Endothelial cell of umbilical vein (primary cell): ENCODE measurements around the gene MTSS2. TPM values are rescaled to one million over a fixed set of nuclear protein-coding genes. Genes with fewer than 3 reads are reported as not detected.

Source experiments
- Bru-seq: library from RNA; stranded (reverse); fragments of 400-500 nt; gene quantifications from one replicate; lab custom pipeline; 2021; lab: Mats Ljungman, UMichigan
- BruChase-seq, 2 experiments: library from RNA; stranded (reverse); fragments of 400-500 nt; gene quantifications; one replicate each; lab custom pipeline; 2021; lab: Mats Ljungman, UMichigan
- BruUV-seq: library from RNA; stranded (reverse); fragments of 400-500 nt; replicated peaks from 2 replicates; lab custom pipeline; 2021; lab: Mats Ljungman, UMichigan
- CTCF ChIA-PET: fragments of 300-600, 350-600 bp; sonication (Branson Sonifier 250); formaldehyde crosslinking; loops from one replicate; lab custom pipeline; 2021; ENCODE audit warnings: antibody characterized with exemption, inconsistent platforms; lab: Charles Lee
- POLR2A ChIA-PET: fragments of 300-600, 350-600 bp; sonication (Branson Sonifier 250); formaldehyde crosslinking; loops from one replicate; lab custom pipeline; 2021; ENCODE audit warnings: antibody characterized with exemption, inconsistent platforms; lab: Charles Lee
- DNase-seq: peaks from one replicate; pipeline ENCODE4 v3.0.0-alpha.2; 2011; ENCODE audit warnings: low read depth, low spot score
- FAIRE-seq: peaks from 2 replicates; lab custom pipeline; 2011; peaks lifted over from hg19 to GRCh38; lab: Jason Lieb, UNC
- H2AFZ ChIP-seq: 2 replicates; pipeline ENCODE4 v1.6.0; 2012; ENCODE audit warnings: low read depth, low read length, control low read depth, inconsistent platforms
- H3K27ac ChIP-seq: 2 replicates; pipeline ENCODE4 v1.5.1; 2011; ENCODE audit warnings: low read depth, mild to moderate bottlenecking, control low read depth, low read length, moderate library complexity; ENCODE audit not compliant: insufficient read depth
- H3K27me3 ChIP-seq, 2 experiments: 2 replicates each; pipeline versions ENCODE4 v1.6.0 to v1.6.1; 2011; ENCODE audit warnings: low read length in 2 of 2, mixed read lengths in 1 of 2; ENCODE audit not compliant: control insufficient read depth in 2 of 2, insufficient read depth in 2 of 2
- H3K36me3 ChIP-seq, 2 experiments: 2 replicates in 1 of 2; 3 replicates in 1 of 2; pipeline ENCODE4 v1.5.1; 2011; ENCODE audit warnings: low read length in 2 of 2, mild to moderate bottlenecking in 1 of 2, moderate library complexity in 1 of 2; ENCODE audit not compliant: control insufficient read depth in 2 of 2, insufficient read depth in 2 of 2; ENCODE audit errors: extremely low read depth in 1 of 2
- H3K4me1 ChIP-seq: 3 replicates; pipeline ENCODE4 v1.5.1; 2011; ENCODE audit warnings: mild to moderate bottlenecking, low read length; ENCODE audit not compliant: control insufficient read depth, insufficient read depth; ENCODE audit errors: extremely low read depth
- H3K4me2 ChIP-seq: 2 replicates; pipeline ENCODE4 v1.6.1; 2011; ENCODE audit warnings: low read length, control low read depth, mixed read lengths; ENCODE audit not compliant: insufficient read depth
- H3K4me3 ChIP-seq, 3 experiments: fragments of 200-600 bp in 1 of 3; sonication (generic), shearing (Covaris generic) in 1 of 3; replicated peaks in 1 of 3; 2 replicates each; pipeline ENCODE4 v1.5.1; 2011 to 2016; ENCODE audit warnings: control low read depth in 3 of 3, low read length in 3 of 3, mild to moderate bottlenecking in 2 of 3, inconsistent platforms in 1 of 3, low read depth in 1 of 3, moderate library complexity in 1 of 3; ENCODE audit not compliant: insufficient read depth in 1 of 3
- H3K79me2 ChIP-seq: 2 replicates; pipeline ENCODE4 v1.6.0; 2012; ENCODE audit warnings: low read length, inconsistent platforms; ENCODE audit not compliant: control insufficient read depth, insufficient read depth
- H3K9ac ChIP-seq: replicated peaks from 2 replicates; pipeline ENCODE3; 2011; ENCODE audit warnings: low read length, control low read depth; ENCODE audit not compliant: insufficient read depth; ENCODE audit errors: extremely low read depth
- H3K9me1 ChIP-seq: replicated peaks from 3 replicates; pipeline ENCODE4 v1.6.0; 2011; ENCODE audit warnings: mild to moderate bottlenecking, low read length; ENCODE audit not compliant: control insufficient read depth, insufficient read depth; ENCODE audit errors: extremely low read depth
- H3K9me3 ChIP-seq: replicated peaks from 2 replicates; pipeline ENCODE4 v1.5.1; 2012; ENCODE audit warnings: low read length, inconsistent platforms; ENCODE audit not compliant: control insufficient read depth, insufficient read depth
- H4K20me1 ChIP-seq: replicated peaks from 2 replicates; pipeline ENCODE3; 2011; ENCODE audit warnings: mild to moderate bottlenecking, low read length; ENCODE audit not compliant: control insufficient read depth, insufficient read depth; ENCODE audit errors: extremely low read depth
- POLR2A ChIP-seq: IDR thresholded peaks from 2 replicates; pipeline ENCODE4 v1.6.1; 2012; ENCODE audit warnings: low read depth, mild to moderate bottlenecking, control low read depth, low read length
- POLR2AphosphoS5 ChIP-seq: IDR thresholded peaks from 2 replicates; pipeline ENCODE4 v1.6.1; 2012; ENCODE audit warnings: low read depth, mild to moderate bottlenecking, control low read depth, low read length, moderate library complexity; ENCODE audit not compliant: insufficient read depth
- dilution Hi-C: fragments of 300-500 bp; cut with MboI; formaldehyde crosslinking; loops from one replicate; pipeline ENCODE4 v1.15.0; 2019; ENCODE audit warnings: low sequenced_read_pairs; ENCODE audit not compliant: extremely low pct_ligation_motif_present
- intact Hi-C: fragments of 100-400 bp; cut with micrococcal nuclease; formaldehyde crosslinking; loops from one replicate; pipeline ENCODE4 v1.10.0; 2022
- long read RNA-seq: library from polyadenylated mRNA; stranded (forward); transcript quantifications from one replicate; pipeline ENCODE4 v2.0.0, GENCODE V29; 2021
- polyA minus RNA-seq, 3 experiments: library from RNA; depleted of rRNA, polyadenylated mRNA; stranded (reverse); fragments of >200 nt; gene quantifications; 1 replicate in 1 of 3; 2 replicates in 2 of 3; pipeline ENCODE4 v1.2.3, GENCODE V29; 2011
- polyA plus RNA-seq, 4 experiments: library from polyadenylated mRNA; depleted of rRNA in 3 of 4; stranded (reverse) in 3 of 4; unstranded in 1 of 4; fragments of >200 nt; gene quantifications; 2 replicates each; pipeline versions ENCODE4 v1.2.1 to v1.2.3, GENCODE V29; 2011 to 2012; ENCODE audit warnings: missing spikeins in 1 of 4
- total RNA-seq: library from RNA; stranded (reverse); gene quantifications from 2 replicates; pipeline ENCODE4 v1.2.3, GENCODE V29; 2021
- TF ChIP-seq, protein P1 (sequence below): IDR thresholded peaks from 2 replicates; pipeline ENCODE4 v1.6.1; 2011; ENCODE audit not compliant: insufficient read depth, insufficient read length

The MTSS2 gene, protein sequence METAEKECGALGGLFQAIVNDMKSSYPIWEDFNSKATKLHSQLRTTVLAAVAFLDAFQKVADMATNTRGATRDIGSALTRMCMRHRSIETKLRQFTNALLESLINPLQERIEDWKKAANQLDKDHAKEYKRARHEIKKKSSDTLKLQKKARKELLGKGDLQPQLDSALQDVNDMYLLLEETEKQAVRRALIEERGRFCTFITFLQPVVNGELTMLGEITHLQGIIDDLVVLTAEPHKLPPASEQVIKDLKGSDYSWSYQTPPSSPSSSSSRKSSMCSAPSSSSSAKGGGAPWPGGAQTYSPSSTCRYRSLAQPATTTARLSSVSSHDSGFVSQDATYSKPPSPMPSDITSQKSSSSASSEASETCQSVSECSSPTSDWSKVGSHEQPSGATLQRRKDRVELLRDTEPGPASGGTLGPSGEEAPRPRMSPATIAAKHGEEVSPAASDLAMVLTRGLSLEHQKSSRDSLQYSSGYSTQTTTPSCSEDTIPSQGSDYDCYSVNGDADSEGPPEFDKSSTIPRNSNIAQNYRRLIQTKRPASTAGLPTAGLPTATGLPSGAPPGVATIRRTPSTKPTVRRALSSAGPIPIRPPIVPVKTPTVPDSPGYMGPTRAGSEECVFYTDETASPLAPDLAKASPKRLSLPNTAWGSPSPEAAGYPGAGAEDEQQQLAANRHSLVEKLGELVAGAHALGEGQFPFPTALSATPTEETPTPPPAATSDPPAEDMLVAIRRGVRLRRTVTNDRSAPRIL
- total RNA-seq (37.6 and 42.3 TPM in 2 replicates), polyA plus RNA-seq (38.4 and 41.3 TPM in 2 replicates), polyA minus RNA-seq (13.4 and 35.5 TPM in 2 replicates), Bru-seq, nascent RNA (percentile 69 among the genes with signal in this experiment), BruChase-seq, experiment 1, labeled RNA remaining after a 6-hour chase (percentile 85 among the genes with signal in this experiment), BruChase-seq, experiment 2, labeled RNA remaining after a 2-hour chase (percentile 75 among the genes with signal in this experiment)
- polyA plus RNA-seq (2011; cell fraction: cytosol; rRNA removed): 32.0 and 51.0 TPM in 2 replicates
- 55.2 and 60.0 TPM in 2 replicates for polyA plus RNA-seq (2011; cell fraction: nucleus; rRNA removed)
- polyA plus RNA-seq (2012): 39.0 and 64.5 TPM in 2 replicates
- polyA minus RNA-seq (2011; cell fraction: cytosol; rRNA and poly(A)+ RNA removed): 42.5 TPM
- polyA minus RNA-seq (2011; cell fraction: nucleus; rRNA and poly(A)+ RNA removed): 20.4 and 36.5 TPM in 2 replicates
- long read RNA-seq, partial matches to known transcripts: 0 of 3 reads
- long read RNA-seq, other reads (novel, unspliced or antisense): 3 of 3 reads

DNA sequence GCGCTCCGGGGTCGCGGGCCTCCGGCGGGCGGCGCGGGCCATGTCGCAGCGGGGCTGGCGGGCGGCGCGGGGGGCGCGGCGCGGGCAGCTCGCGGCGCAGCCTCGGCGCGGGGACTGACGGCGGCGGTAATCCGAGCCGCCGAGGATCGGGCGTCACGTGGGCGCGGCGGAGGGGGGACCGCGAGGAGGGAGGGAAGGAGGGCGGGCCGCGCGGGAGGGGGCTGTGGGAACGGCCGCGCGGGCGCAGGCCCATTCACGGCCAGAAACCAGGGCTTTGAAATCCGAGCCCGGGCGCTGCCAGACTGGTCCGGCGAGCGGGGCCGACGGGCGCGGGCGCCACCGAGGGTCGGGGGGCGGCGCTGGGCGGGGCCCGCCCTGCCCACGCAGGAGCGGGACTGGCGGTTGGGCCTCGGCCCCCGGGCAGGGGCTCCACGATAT is at the start of gene MTSS2:
Gene MTSS2 (minus strand): TSS at position 116 of the 438 bp plus-strand sequence. CDS start 262 bp downstream, outside the sequence.
- CTCF ChIA-PET: interaction anchor here (1.9 to 5.1 kb wide), 2 partner anchors 53 to 84 kb away, joined by 9 to 53 read pairs; no protein-coding TSS in a partner anchor
- no peaks in the 10 kb centered on the region for H4K20me1 ChIP-seq
- intact Hi-C loops (loop anchor here (1.0 to 5.0 kb wide), 3 partner anchors 52 to 1499 kb away; partner anchors contain the start of gene SNTB2), dilution Hi-C loops (no loop called here)
- POLR2A ChIA-PET: no interaction called here
- no peaks in the 10 kb centered on the region for H3K9me3 ChIP-seq
- peak within 1 kb of the TSS; percentile 58 to 94 (median 61) for H3K4me3 ChIP-seq
- H3K4me2 ChIP-seq: peak within 1 kb of the TSS; percentile 76
- H3K79me2 ChIP-seq: peaks cover 33% of the 10 kb centered on the region
- H3K27me3 ChIP-seq: no peaks in the 10 kb centered on the region
- FAIRE-seq (peak; percentile 85), DNase-seq (peak; percentile 89)
- no peaks in the 10 kb centered on the region for H3K9me1 ChIP-seq
- peak within 1 kb of the TSS; percentile 62 for H3K9ac ChIP-seq
- H3K27ac ChIP-seq: peak within 1 kb of the TSS; percentile 34
- peaks cover 21% of the 10 kb centered on the region for H3K4me1 ChIP-seq
- TF ChIP-seq, protein P1, sequence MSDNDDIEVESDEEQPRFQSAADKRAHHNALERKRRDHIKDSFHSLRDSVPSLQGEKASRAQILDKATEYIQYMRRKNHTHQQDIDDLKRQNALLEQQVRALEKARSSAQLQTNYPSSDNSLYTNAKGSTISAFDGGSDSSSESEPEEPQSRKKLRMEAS: peak; percentile 44
- TF ChIP-seq POLR2AphosphoS5 (no peak), POLR2A (peak; percentile 49)
- H2AFZ ChIP-seq: peak within 1 kb of the TSS; percentile 61
- BruUV-seq: no TSS peak
- peaks cover 0 to 3% of the 10 kb centered on the region in 2 experiments for H3K36me3 ChIP-seq
